HG02884 (cell line): ENCODE measurements around the gene MPIG6B.

ENCODE experiments used
- ATAC-seq: cut with Tn5 transposase; IDR thresholded peaks from one replicate; pipeline ENCODE4 v1.9.1; 2021; ENCODE audit warnings: mild to moderate bottlenecking, moderate library complexity; ENCODE audit not compliant: unreplicated experiment

The MPIG6B gene

DNA sequence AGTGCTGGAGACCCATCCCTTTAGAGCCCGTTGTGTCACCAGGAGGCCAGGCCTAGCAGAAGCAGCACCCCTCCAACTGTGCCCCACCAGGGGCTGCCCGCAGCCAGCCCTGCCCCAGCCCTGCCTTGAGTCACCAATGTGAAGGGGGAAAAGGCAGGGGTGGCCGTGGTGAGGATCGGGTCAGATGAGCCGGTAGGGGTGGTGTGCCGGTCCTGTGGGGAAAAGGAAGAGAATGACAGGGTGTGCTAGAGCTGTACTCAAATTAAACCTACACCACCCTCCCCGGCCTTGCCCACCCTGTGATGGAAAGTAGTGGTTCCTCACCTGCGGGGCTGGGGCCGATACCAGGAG, 42.4 kb downstream of the MPIG6B start:
- ATAC-seq: no peak

- ATAC-seq: no peak
Measured at GRCh38 chr6:31765910-31766794, 43.0 kb downstream of the MPIG6B start.

GRCh38 chr6:31767096-31767645, 44.0 kb downstream of the MPIG6B start:
- no peak for ATAC-seq

GRCh38 chr6:31768363-31769257, 45.4 kb downstream of the MPIG6B start:
- ATAC-seq: no peak

DNA sequence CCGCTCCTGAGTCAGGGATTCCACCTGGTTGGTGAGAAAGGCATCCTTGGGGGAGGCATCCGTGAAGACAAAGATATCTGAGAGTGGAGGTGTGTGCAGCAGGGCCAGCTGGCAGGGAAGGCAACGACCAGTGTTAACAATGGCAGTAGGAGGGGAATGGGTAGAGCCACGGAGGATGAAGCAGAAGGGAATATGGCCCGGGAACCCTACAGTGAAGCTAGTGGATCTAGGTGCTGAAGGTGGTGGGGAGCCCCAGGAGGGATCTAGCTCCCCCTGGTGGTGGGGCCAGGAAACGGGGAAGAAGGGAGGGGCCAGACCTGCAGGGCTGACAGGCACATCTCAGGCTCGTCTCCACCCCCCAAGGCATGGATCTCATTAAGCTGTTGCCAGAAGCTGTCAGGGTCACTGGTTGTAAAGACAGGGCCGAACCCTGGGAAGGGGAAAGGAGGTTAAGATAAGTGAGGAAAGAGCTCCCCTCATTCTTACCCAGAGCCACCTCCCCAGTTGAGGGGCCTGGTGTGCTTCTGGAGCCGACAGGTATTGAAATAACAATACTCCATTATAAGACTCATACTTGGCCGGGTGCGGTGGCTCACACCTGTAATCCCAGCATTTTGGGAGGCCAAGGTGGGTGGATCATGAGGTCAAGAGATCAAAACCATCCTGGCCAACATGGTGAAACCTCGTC, 46.7 kb downstream of the MPIG6B start:
- no peak for ATAC-seq

GRCh38 chr6:31770860-31771259, 47.7 kb downstream of the MPIG6B start:
- ATAC-seq: no peak

GRCh38 chr6:31771992-31772358, 48.8 kb downstream of the MPIG6B start:
- ATAC-seq: no peak

GRCh38 chr6:31775184-31775583, 52.0 kb downstream of the MPIG6B start:
- no peak for ATAC-seq

- no peak for ATAC-seq
Measured at GRCh38 chr6:31775633-31776484, 52.7 kb downstream of the MPIG6B start.
